ENCODE measurements around the gene CELSR1. TPM values are rescaled to one million over a fixed set of nuclear protein-coding genes. Genes with fewer than 3 reads are reported as not detected.

The CELSR1 gene
- total RNA-seq, 1 donor from 2014 or later = 8.9 TPM

DNA sequence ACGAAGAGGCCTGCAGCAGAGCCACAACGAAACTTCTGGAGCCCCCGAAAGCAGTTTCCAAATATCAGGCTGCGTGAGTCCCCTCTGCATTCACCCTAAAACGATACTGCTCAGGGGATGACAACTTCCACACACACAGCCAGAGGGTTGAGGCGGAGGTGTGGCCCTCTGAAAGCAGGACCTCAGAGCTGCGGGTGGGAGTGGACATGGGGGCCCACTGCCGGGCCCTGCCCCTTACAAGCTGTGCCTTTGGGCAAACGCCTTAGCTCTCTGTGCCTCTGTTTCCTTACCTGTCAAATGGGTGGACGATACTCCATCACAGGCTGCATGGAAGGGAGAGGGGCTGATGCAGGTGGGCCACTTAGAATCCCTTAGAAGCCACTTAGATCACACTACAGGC, 148.8 kb downstream of the CELSR1 start:
- peaks cover 9% of the 10 kb centered on the region for H3K4me1 ChIP-seq
- no peaks in the 10 kb centered on the region for H3K27me3 ChIP-seq (ENCODE audit: low read depth)
- no peak overlapping the region for H3K4me3 ChIP-seq
- no peaks in the 10 kb centered on the region for H3K36me3 ChIP-seq
- TF ChIP-seq, protein P1, sequence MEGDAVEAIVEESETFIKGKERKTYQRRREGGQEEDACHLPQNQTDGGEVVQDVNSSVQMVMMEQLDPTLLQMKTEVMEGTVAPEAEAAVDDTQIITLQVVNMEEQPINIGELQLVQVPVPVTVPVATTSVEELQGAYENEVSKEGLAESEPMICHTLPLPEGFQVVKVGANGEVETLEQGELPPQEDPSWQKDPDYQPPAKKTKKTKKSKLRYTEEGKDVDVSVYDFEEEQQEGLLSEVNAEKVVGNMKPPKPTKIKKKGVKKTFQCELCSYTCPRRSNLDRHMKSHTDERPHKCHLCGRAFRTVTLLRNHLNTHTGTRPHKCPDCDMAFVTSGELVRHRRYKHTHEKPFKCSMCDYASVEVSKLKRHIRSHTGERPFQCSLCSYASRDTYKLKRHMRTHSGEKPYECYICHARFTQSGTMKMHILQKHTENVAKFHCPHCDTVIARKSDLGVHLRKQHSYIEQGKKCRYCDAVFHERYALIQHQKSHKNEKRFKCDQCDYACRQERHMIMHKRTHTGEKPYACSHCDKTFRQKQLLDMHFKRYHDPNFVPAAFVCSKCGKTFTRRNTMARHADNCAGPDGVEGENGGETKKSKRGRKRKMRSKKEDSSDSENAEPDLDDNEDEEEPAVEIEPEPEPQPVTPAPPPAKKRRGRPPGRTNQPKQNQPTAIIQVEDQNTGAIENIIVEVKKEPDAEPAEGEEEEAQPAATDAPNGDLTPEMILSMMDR (IDR thresholded peaks at IDR 0.05; ENCODE audit: borderline replicate concordance) = no peak
- no peak for DNase-seq
- H3K27ac ChIP-seq (replicated peaks) = no peak overlapping the region
- H3K9me3 ChIP-seq (replicated peaks) = no peaks in the 10 kb centered on the region
- intact Hi-C loops (cut with micrococcal nuclease) = no loop called here

DNA sequence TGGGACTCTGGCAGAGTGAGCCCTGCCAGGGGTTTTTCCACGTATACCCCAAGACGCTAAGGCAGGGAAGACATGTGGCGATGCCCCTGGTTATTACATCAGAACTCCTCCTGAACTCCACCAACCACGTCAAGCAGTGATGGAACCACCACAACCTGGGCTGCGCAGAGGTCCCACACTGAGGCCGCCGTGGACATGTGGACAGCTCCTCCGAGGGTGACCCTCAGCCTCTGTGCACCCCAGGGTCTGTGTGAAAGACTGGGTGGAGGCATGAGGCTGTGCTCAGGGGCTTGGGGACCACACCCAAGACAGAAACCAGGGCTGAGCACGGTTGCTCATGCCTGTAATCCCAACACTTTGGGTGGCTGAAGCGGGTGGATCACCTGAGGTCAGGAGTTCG, 149.7 kb downstream of the CELSR1 start:
- Histone ChIP-seq H3K27ac (replicated peaks) (no peak overlapping the region), H3K27me3 (ENCODE audit: low read depth) (no peaks in the 10 kb centered on the region), H3K4me3 (no peak overlapping the region), H3K9me3 (replicated peaks) (no peaks in the 10 kb centered on the region), H3K36me3 (no peaks in the 10 kb centered on the region), H3K4me1 (peaks cover 9% of the 10 kb centered on the region)
- intact Hi-C loops (cut with micrococcal nuclease) = no loop called here
- TF ChIP-seq, protein P1 (IDR thresholded peaks at IDR 0.05; ENCODE audit: borderline replicate concordance) = no peak
- DNase-seq = no peak

DNA sequence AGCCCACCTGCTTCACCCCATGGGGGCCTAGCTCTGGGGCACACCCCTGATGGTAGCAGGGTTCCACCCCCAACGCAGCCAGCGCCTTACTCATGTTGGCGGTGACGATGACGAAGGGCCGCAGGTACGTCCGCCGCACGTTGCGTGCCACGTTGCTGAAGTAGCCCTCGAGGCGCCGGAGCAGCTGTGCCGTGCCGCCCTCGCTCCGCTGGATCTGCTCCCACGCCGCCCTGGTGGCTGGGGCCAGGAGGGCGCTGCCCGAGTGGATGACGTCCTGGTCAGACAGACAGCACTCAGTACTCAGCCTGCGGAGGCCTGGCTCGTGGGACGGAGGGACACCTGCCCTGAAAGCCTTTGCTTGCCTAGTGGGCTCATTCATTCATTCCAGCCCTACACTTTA, 151.1 kb downstream of the CELSR1 start:
- Histone ChIP-seq H3K9me3 (replicated peaks) (no peaks in the 10 kb centered on the region), H3K27me3 (ENCODE audit: low read depth) (no peaks in the 10 kb centered on the region), H3K4me1 (peaks cover 9% of the 10 kb centered on the region), H3K36me3 (no peaks in the 10 kb centered on the region), H3K27ac (replicated peaks) (no peak overlapping the region), H3K4me3 (no peak overlapping the region)
- intact Hi-C loops (cut with micrococcal nuclease) = no loop called here
- TF ChIP-seq, protein P1 (IDR thresholded peaks at IDR 0.05; ENCODE audit: borderline replicate concordance) = no peak
- DNase-seq = no peak

DNA sequence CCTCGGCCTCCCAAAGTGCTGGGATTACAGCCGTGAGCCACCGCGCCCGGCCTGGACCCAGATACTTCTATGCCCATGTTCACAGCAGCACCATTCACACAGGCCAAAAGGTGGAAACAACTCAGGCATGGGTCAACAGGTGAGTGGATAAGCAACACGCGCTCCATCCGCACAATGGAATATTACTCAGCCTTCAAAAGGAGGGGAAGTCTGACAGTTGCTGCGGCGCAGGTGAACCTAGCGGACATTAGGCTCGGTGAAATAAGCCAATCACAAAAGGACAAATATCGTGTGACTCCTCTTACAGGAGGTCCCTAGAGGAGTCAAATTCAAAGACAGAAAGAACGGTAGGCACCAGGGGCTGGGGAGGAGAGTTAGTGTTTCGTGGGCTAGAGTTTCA, 154.9 kb downstream of the CELSR1 start:
- no peak for DNase-seq
- peaks cover 4% of the 10 kb centered on the region for H3K4me1 ChIP-seq

DNA sequence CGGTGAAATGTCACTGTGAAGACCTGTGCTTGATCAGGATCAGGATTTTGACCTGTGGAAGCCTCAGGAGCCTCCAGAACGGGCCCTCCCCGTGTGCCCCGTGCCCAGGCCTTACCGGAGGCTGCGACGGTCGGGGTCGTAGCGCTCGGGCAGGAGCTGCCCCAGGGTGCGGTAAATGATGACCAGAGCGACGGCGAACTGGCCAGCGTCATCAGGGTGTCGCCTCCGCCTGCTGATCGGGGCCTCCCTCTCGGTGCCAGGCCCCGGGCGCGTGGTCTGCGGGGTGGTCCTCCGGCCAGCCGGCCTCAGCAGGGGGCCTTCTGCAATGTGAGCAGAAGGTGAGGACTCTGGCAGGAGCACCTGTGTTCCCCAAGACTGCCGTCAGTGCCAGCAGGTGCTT, 155.7 kb downstream of the CELSR1 start:
- intact Hi-C loops (cut with micrococcal nuclease) = no loop called here
- no peak for DNase-seq
- TF ChIP-seq, protein P1 (IDR thresholded peaks at IDR 0.05; ENCODE audit: borderline replicate concordance) = no peak

More for the DNA sequence above, 154.9 kb downstream of the CELSR1 start:
- Histone ChIP-seq H3K36me3 (no peaks in the 10 kb centered on the region), H3K27me3 (ENCODE audit: low read depth) (no peaks in the 10 kb centered on the region), H3K9me3 (replicated peaks) (no peaks in the 10 kb centered on the region), H3K4me3 (no peak overlapping the region), H3K27ac (replicated peaks) (no peak overlapping the region)
- TF ChIP-seq, protein P1 (IDR thresholded peaks at IDR 0.05; ENCODE audit: borderline replicate concordance) = no peak
- intact Hi-C loops (cut with micrococcal nuclease) = no loop called here

DNA sequence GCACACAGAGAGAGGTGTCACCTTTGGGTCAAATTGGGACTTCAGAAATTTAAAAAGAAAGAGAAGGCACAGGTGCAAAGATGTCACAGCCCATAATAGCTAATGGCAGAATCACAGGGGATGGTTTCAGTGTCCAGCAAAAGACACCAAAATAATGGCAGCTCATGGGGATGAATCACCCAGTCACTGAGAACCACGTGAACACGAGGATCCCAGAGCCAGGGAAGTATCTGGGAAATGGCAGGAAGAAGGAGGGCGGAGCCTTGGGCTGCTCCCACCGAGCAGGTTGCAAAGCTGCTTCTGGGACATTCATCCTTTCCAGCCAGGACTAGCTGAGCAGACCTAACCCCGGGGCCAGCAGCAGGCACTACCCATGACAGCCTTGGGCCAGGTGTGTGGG, 156.3 kb downstream of the CELSR1 start:
- intact Hi-C loops (cut with micrococcal nuclease) = no loop called here
- Histone ChIP-seq H3K9me3 (replicated peaks) (peaks cover 7% of the 10 kb centered on the region), H3K4me1 (peaks cover 12% of the 10 kb centered on the region), H3K27ac (replicated peaks) (no peak overlapping the region), H3K4me3 (no peak overlapping the region), H3K36me3 (no peaks in the 10 kb centered on the region), H3K27me3 (ENCODE audit: low read depth) (no peaks in the 10 kb centered on the region)
- no peak for DNase-seq
- TF ChIP-seq, protein P1 (IDR thresholded peaks at IDR 0.05; ENCODE audit: borderline replicate concordance) = no peak

More for the DNA sequence above, 155.7 kb downstream of the CELSR1 start:
- H3K27ac ChIP-seq (replicated peaks) = no peak overlapping the region
- no peaks in the 10 kb centered on the region for H3K36me3 ChIP-seq
- H3K4me3 ChIP-seq = no peak overlapping the region
- peaks cover under 1% of the 10 kb centered on the region for H3K9me3 ChIP-seq (replicated peaks)
- H3K27me3 ChIP-seq (ENCODE audit: low read depth) = no peaks in the 10 kb centered on the region
- H3K4me1 ChIP-seq = peaks cover 12% of the 10 kb centered on the region
